GM19035 (cell line): ENCODE data around the gene PEX16.

Source experiments
- ATAC-seq: cut with Tn5 transposase; IDR thresholded peaks from one replicate; pipeline ENCODE4 v1.9.1; 2021; ENCODE audit not compliant: unreplicated experiment

PEX16 gene

GRCh38 chr11:45899448-45900174 lies 18.1 kb downstream of the PEX16 start:
- peak; percentile 70 for ATAC-seq

DNA sequence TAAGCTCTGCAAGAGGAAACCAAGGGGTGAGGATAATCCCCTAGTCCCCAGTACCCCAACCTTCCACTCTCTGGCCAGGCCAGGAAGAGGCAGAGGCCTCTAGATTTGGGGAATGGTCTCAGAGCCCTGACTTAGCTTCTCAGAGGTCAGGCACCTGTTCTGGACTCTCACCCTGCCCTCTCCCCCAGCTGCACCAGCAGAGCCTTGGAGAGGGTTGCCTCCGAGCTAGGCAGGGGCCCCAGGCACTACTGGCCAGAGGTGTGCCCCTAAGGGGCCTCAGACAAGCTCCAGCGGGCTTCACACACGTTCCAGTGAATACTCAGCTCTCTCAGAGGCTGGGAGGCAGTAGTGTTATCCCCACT lies 18.6 kb downstream of the PEX16 start:
- no peak for ATAC-seq

- ATAC-seq, result no peak
Measured at GRCh38 chr11:45897556-45897955, 20.1 kb downstream of the PEX16 start.

DNA sequence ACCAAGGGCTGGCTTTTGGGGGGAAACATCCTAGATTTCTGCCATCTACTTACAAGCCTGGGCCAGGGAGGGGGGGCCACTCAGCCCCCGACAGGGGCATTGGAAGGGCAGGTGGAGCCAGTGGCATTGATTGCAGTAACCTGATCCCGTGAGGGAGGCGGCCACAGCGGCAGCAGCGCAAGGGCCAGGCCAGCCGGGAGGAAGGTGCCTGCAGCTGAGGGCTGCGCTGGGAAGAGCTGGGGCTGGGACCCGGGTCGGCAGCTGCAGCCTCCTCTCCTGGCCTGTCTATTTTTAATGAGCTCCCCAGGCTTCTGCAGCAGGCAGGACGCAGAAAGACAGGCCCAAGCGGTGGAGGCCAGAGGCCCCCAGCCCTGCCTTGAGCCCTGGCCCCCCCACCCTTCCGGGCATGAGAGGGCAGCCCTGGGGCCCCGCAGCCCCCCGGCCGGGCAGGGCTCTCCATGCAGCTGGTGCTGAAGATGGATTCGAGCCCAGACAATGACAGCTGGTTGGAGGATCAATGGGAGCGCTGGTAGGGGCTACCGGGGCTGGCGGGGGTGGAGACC lies 21.2 kb downstream of the PEX16 start:
- no peak for ATAC-seq

DNA sequence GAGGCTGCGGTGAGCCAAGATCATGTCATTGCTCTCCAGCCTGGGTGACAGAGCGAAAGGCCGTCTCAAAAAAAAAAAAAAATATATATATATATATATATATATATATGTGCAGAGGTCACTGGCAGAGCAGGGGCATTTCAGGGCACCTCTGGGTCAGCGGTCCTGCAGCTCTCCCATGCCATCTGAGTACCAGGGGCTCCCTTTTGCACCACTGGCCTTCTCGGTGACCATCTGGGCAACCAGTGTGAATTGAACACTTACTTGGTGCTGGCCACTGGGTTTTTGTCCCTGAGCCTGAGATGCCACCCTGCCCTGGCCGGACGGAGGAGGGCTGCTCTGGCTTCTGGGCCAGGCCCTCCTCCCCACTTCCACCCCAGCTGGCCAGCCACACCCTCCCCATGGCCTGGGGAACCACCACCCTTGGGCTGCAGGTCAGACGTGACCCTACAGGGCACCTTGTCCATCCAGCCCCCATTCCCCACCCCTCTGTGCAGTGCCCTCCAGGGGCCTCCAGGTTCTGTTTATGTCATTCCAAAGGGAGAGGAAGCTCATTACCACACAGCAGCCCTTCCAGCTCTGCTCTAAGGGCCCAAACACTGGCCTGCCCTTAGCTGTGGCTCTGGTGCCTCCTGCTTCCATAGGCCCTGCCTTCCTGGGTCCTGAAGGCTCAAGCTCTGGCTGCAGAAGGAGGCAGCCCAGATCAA lies 22.0 kb downstream of the PEX16 start:
- ATAC-seq, result no peak

DNA sequence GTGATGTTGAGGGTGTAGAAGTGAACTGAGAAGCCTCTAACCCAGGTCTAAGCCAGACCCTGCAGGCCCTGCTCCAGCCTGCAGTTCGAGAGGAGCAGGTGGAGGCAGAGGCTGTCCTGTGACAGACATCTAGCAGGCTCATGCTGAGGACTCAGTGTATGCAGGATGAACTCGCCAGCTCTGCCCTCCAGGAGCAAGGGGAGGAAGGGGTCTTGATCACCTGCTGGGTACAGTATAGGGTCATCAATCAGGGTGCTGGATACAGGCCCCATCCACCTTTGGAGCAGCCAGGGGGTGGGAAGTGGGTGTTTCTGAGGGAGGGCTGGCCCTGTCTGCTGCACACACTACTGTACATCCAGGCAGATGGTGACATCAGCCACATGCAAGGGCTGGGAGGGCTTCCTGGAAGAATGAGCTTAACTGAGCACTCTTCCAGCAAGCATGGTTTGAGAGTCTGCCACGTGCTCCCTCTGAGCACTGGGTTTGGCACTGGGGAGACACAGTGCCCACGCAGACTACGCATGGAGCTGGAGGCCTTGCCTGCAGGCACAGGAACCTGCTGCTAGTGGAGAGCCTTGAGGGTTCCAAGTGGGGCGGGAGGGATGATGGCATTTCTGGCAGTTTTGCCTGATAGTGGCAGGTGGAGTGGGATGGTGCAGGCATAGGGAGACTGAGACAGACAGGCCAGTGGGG lies 23.0 kb downstream of the PEX16 start:
- no peak for ATAC-seq

- ATAC-seq, result no peak
Measured at GRCh38 chr11:45892856-45893255, 24.8 kb downstream of the PEX16 start.

GRCh38 chr11:45890886-45891550 lies 26.7 kb downstream of the PEX16 start:
- no peak for ATAC-seq

DNA sequence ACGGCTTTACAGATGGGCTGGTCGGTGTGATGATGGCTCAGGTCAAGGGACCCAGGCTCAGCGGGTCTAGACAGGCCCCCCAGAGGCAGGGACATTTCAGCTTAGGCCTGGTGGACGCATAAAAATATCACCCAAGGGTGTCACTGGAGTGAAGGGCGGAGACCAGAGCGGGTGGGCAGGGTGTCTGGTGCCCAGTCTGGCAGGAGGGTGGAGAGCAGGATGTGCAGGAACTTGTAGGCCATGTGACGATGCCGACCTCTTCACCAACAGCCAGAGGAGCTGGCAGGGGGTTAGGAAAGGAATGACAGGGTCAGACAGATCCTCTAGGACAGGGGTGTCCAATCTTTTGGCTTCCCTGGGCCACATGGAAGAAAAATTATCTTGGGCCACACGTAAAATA lies 27.7 kb downstream of the PEX16 start:
- no peak for ATAC-seq

DNA sequence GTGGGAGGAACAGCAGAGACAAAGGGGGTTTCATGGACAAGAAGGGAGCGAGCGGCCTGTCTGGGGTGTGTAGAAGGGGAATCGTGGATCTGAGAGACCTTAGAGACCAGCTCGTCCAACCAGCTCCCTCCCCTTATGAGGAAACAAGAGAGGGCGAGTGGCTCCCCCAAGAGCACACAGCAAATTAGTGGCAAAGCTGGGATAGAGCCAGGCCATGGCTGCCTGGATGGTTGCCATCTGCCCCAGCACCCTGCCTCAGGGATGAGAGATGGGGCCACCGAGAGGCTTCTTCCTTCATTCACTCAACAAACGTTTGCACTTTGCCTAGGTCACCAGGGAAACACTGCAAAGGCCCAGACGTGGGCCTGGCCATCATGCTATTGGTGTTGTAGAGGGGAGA lies 28.1 kb downstream of the PEX16 start:
- no peak for ATAC-seq

GRCh38 chr11:45887587-45887986 lies 30.1 kb downstream of the PEX16 start:
- ATAC-seq, result no peak

- no peak for ATAC-seq
Measured at GRCh38 chr11:45886816-45887520, 30.7 kb downstream of the PEX16 start.

- ATAC-seq, result no peak
Measured at GRCh38 chr11:45885921-45886721, 31.6 kb downstream of the PEX16 start.

GRCh38 chr11:45885274-45885920 lies 32.3 kb downstream of the PEX16 start, which contains the start of gene MAPK8IP1:
Gene MAPK8IP1, plus strand, starts transcription at chr11:45885651. Its CDS starts 170 bp downstream, at chr11:45885821.
- peak; percentile 66 for ATAC-seq

DNA sequence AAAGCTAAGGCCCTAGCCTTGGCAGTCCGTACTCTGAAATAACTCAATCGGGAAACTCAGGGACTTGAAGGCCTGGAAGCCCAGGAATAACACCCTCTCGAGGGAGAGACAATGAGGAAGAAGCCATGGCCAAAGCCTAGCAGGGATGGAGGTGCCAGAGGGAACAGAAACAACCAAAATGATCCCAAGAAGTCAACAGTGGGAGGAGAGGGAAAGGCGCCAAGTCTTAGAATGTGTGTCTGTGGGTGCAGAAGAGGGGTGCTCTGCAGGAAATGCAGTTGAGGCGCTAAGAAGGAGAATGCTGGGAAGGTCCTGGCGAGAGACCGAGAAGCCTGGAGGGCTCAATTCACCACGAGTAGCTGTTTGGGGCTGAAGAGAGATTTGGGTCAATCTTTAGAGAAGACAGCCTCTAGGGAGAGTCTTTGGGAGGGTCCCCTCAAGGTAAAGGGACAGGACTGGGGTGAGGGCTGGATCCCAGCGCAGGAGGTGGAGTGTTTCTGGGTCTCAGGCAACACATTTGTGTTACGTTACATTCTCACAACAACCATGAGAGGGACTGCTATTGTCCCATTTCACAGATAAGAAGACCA lies 33.0 kb downstream of the PEX16 start:
- no peak for ATAC-seq

DNA sequence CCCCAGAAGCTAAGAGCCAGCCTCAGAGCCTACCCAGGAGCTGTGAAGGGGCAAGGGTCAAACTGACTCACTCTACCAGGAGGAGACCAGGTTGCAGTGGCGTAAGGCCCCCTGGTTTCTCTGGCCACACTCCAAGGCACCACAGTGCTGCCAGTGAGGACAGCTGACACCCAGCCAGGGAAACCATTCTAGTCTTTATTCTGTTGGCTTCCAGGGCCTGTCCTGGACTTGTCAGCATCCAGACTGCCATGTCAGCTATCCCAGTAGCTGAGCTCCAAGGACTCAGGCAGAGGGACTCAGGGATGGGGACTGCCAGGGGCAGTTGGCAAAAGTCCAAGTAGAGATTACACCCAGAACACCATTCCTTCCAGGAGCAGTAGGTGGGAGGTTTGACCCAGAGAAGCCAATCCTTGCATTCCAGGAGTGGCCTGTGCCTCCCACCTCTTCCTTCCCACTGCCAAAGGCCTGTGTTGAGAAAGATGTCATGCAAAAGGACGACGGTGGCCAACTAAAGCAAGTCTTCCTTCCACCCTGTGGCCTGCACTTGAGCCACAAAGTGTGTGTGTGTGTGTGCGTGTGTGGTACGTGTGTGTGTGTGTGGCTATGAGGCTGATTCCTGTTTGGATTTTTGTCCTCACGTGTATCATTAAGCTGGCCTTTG lies 35.8 kb downstream of the PEX16 start:
- no peak for ATAC-seq

GRCh38 chr11:45880772-45881570 lies 36.7 kb downstream of the PEX16 start:
- ATAC-seq, result no peak
